ENCODE results near the gene SQSTM1.

- TF ChIP-seq EZH2phosphoT487 (IDR thresholded peaks at IDR 0.05; ENCODE audit: insufficient read depth, low read depth) (no peak), EZH2 (IDR thresholded peaks at IDR 0.05; ENCODE audit: insufficient read depth, poor library complexity, severe bottlenecking) (no peak)
These were observed 47.8 kb downstream of the SQSTM1 start for GRCh38 chr5:179868541-179868940.

All from GM23248 (cell line).